ENCODE results near the gene GADD45A. TPM values are rescaled to one million over a fixed set of nuclear protein-coding genes. Genes with fewer than 3 reads are reported as not detected.

GADD45A gene
- total and polyA plus RNA-seq, 9 of the 15 experiments (the other 6 are each of a cell fraction or from before 2014, with no cell fraction given), result 21.3 to 156 (median 62.1) TPM

DNA sequence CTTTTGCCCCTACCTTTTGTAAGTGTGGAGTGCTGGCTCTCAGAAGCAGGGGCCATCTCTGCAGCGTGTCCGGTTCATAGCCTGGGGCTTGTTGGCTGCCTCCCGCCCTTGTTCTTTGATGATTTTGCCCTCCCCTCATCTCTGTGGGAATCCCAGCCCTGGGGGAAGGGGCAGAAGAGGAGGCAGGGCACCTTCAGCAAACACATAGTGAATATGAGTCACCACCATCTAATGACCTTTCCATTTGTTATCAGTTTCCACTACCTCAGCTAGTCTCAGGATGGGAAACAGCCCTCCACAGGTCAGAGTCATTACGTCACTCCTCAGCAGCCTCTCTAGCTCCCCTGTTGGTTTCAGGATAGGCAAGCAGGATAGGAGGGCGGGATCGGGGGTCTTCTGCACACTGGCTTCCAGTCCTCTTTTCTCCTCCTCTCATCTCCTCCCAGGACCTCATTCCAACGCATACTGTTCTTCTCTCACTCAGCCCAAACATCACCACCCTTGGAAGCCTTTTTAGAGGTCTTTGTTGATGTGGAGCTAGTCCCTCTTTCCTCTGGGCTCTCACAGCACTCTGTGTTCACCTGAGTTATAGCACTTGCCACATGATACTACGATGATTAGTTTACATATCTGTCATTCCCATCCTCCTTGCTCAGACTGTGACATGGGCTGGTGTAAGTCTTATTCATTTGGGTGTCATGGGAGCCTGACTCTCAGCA is 15.8 kb downstream of the GADD45A start (continued):
- TF ChIP-seq, protein P1, sequence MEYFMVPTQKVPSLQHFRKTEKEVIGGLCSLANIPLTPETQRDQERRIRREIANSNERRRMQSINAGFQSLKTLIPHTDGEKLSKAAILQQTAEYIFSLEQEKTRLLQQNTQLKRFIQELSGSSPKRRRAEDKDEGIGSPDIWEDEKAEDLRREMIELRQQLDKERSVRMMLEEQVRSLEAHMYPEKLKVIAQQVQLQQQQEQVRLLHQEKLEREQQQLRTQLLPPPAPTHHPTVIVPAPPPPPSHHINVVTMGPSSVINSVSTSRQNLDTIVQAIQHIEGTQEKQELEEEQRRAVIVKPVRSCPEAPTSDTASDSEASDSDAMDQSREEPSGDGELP (CRISPR knock-in tag; IDR thresholded peaks at IDR 0.05; ENCODE audit: borderline replicate concordance), result peak; percentile 32; the same call in 1 of the 2 replicates
- peak; percentile 44; the same call in 1 of the 2 replicates for TF ChIP-seq GATAD2B (IDR thresholded peaks at IDR 0.05; ENCODE audit: borderline replicate concordance)
- peak in 1 of 2 experiments; percentile 36; a peak in 2 of 4 replicates for TF ChIP-seq RAD21 (CRISPR knock-in tag; conservative IDR thresholded peaks at IDR 0.05 in 1 of 2, IDR thresholded peaks at IDR 0.05 in 1 of 2)
- TF ChIP-seq EGR1 (conservative IDR thresholded peaks at IDR 0.05), result 0 out of 2 replicates have a peak, but pooled peaks have one; percentile 2
- TF ChIP-seq, protein P2, sequence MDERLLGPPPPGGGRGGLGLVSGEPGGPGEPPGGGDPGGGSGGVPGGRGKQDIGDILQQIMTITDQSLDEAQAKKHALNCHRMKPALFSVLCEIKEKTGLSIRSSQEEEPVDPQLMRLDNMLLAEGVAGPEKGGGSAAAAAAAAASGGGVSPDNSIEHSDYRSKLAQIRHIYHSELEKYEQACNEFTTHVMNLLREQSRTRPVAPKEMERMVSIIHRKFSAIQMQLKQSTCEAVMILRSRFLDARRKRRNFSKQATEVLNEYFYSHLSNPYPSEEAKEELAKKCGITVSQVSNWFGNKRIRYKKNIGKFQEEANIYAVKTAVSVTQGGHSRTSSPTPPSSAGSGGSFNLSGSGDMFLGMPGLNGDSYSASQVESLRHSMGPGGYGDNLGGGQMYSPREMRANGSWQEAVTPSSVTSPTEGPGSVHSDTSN (CRISPR knock-in tag; IDR thresholded peaks at IDR 0.05; ENCODE audit: low read depth), result no peak
- TF ChIP-seq, protein P2 (tag; conservative IDR thresholded peaks at IDR 0.05; ENCODE audit: low read depth), result no peak
- TF ChIP-seq, protein P3, sequence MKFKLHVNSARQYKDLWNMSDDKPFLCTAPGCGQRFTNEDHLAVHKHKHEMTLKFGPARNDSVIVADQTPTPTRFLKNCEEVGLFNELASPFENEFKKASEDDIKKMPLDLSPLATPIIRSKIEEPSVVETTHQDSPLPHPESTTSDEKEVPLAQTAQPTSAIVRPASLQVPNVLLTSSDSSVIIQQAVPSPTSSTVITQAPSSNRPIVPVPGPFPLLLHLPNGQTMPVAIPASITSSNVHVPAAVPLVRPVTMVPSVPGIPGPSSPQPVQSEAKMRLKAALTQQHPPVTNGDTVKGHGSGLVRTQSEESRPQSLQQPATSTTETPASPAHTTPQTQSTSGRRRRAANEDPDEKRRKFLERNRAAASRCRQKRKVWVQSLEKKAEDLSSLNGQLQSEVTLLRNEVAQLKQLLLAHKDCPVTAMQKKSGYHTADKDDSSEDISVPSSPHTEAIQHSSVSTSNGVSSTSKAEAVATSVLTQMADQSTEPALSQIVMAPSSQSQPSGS (CRISPR knock-in tag; IDR thresholded peaks at IDR 0.05), result peak; percentile 84; the same call in 1 of the 2 replicates
- peak; percentile 33; the same call in 1 of the 2 replicates for TF ChIP-seq NR2C2 (CRISPR knock-in tag; IDR thresholded peaks at IDR 0.05)
- peak; percentile 85 for TF ChIP-seq NR2C2 (tag; IDR thresholded peaks at IDR 0.05)
- TF ChIP-seq SMARCA4 (IDR thresholded peaks at IDR 0.05), result peak; percentile 88
- TF ChIP-seq DNMT1 (IDR thresholded peaks at IDR 0.05), result no peak
- TF ChIP-seq CHD2 (IDR thresholded peaks at IDR 0.05; ENCODE audit: low read depth, low read length), result peak; percentile 13; the same call in 1 of the 2 replicates
- TF ChIP-seq CREM (IDR thresholded peaks at IDR 0.05; ENCODE audit: low read depth), result peak; percentile 95
- 0 out of 4 replicates have a peak, but pooled peaks of 1 of the 2 experiments have one; percentile 9 for TF ChIP-seq NRF1 (conservative IDR thresholded peaks at IDR 0.05 in 1 of 2, IDR thresholded peaks at IDR 0.05 in 1 of 2)
- no peak for TF ChIP-seq ZNF12 (CRISPR knock-in tag; IDR thresholded peaks at IDR 0.05)
- TF ChIP-seq DACH1 (IDR thresholded peaks at IDR 0.05; ENCODE audit: partially characterized antibody), result peak; percentile 69
- TF ChIP-seq KDM1A (IDR thresholded peaks at IDR 0.05), result peak; percentile 76 to 77
- TF ChIP-seq NEUROD1 (IDR thresholded peaks at IDR 0.05; ENCODE audit: borderline replicate concordance, low read depth, low read length, partially characterized antibody), result peak; percentile 65
- no peak for TF ChIP-seq SRSF9 (IDR thresholded peaks at IDR 0.05; ENCODE audit: borderline replicate concordance, low read depth, low read length)
- peak; percentile 95 for TF ChIP-seq FOSL1 (tag; conservative IDR thresholded peaks at IDR 0.05)
- no peak for TF ChIP-seq ZNF551 (CRISPR knock-in tag; IDR thresholded peaks at IDR 0.05)
- peak; percentile 74 for TF ChIP-seq SOX6 (IDR thresholded peaks at IDR 0.05)
- TF ChIP-seq HDAC2 (IDR thresholded peaks at IDR 0.05), result peak; percentile 78; the same call in 1 of the 2 replicates
